GM21381 (cell line): ENCODE results near the gene RRP8.

Experiments
- ATAC-seq: cut with Tn5 transposase; IDR thresholded peaks from one replicate; pipeline ENCODE4 v1.9.1; 2021; ENCODE audit warnings: mild to moderate bottlenecking, moderate library complexity; ENCODE audit not compliant: unreplicated experiment

Gene RRP8

DNA sequence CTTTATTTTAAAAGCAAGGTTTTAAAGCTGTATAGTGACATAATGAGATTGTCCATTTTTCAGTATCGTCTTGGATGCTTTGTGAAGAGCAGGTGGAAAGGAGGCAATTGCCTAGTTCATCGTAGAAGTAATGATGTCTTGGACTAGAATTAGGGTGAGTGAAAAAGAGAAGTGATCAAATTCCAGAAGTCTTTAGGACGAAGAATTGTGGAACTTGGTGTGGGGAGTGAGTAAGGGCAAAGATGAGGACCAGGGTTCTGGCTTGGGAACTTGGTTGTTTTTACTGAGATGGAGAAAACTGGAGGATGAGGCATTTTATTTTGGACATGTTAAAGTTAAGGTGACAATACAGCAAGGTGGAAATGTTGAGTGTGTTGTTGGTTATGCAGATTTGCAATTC, 1.4 kb upstream of the RRP8 start:
- ATAC-seq: no peak

DNA sequence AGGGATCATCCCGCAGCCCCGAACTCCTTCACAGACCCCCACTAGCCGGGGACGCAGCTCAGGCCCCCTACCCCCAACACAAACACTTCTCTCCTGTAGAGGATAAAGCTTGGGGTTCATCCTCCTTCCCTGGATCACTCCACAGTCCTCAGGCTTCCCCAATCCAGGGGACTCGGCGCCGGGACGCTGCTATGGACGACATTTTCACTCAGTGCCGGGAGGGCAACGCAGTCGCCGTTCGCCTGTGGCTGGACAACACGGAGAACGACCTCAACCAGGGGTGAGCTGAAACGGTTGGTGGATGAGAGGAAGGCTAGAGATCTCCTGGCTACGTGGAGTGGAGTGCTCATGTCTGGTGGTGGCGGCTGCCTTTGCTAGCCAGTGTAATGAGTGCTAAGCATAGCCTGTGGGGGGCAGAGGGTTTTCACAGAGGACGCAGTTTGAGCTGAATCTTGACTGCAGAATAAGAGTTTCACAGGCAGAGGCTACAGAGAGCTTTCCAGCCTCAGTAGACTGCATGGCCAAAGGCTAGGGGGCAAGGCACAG, 738 bp upstream of the RRP8 start:
- peak; percentile 30 for ATAC-seq

DNA sequence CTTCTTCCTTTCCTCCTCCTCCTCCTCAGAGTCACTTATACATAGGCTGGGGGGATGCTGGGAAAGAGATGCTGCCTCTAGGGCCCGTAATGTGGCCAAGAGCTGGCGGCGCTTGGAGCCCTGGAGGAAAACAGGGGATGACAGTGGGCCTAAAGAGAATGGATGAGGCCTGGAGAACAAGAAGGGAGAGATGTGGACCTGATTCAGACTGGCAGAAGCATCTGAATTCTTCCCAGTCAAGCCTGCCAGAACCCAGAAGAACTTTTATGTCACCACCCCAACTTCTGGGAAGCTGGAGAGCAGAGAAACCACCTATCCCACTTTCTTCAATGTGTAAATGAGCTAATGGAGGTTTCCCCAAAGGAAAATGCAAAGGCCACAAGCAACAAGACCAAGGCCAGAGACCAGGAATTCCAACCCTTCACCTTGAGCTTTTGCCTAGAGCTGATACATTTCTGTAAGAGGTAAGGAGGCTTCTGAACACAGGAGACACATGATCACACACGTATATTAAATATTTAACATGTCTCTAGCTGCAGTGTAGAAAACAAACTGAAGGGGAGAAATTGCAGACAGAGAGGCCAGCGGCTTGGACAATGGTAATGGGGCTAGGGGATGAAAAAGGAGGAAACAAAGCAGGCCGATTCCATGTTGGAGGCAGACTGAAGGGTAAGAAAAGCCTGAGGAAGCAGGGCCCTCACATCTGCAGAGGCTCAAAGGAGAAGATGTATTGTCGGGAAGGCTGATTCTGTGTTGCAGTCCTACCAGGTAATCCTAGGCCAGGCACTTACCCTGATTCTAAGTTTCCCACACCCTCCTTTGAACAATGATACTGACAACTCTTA, 1.1 kb downstream of the RRP8 start:
- no peak for ATAC-seq

DNA sequence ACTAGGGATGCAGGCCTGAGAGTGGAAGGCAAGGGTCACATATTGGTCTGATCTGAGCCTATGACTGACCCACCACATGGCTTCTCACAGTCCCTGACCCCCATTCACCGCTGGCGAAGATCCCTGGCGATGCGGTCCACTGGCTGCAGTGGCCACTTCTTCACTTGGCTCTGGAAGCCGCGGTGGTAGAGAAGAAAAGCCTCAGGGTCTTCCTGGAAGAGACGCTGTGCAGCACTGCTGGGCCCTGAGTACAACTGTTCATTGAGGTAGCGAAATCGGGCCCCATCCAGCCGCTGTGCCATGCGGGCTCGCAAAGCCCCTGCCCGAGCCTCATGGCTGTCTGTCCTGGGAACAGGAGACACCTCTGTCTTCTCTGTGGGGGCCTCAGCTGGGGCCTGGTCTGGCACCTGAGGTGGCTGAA, 2.4 kb downstream of the RRP8 start:
- ATAC-seq: no peak

DNA sequence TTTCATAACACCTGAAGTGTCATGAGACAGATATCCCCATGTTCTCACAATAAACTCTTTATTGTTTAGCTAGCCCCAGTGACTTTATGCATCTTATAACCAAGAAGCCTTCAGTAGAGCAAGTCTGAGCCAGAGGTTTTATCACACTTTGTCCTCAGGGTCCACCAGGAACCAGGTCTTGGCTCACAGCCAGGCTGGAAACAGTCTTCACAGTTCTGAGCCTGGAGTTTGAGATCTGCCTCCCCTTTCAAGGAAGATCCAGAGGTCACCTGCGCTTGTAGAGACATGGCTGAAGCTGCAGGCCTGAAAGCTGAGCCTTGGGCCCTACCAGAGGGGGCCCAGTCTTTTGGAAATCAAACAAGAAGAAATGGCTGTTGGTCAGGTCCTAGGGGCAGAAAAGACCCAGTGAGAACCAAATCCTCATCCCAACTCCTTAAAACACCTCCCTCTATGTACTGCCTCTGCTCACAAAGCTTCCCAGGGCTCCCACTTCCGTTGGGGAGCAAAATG, 3.5 kb downstream of the RRP8 start:
- no peak for ATAC-seq

DNA sequence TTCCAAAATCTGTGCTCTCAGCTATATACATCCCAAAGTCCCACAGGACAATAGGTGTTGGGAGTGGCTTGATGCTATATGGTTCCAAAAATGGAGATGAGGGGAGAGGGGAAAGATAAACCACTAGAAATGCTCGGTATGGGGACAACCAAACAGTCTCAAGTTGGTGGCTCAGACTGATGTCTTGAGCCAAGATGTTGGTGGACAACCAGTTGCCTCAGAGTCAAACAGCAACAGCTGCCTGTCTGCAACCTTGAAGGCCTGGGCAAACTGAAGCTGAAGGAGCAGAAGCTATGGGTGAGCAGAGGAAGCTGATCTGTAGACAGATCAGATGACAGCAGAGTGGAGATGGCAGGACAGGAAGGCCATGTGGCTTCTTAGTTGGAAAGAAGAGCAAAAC, 4.0 kb downstream of the RRP8 start:
- ATAC-seq: no peak

DNA sequence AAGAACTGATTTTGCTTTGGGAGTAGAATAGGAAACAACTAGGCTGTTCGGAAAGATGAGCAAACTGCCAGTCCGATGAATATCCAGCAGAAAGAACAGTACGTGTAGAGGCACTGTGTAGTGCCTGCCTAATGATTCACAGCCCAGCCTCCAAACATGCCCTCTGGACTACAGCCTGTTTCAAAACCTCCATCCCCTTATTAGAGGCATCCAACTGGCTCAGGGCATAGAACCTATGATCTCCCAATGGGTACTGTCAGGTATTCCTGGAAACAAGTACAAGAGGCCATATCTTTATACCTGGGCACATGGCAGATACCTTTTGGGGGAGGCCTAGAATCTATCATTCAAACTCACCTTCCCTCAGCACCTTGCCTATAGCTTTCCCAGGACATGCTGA, 4.9 kb downstream of the RRP8 start:
- ATAC-seq: no peak

DNA sequence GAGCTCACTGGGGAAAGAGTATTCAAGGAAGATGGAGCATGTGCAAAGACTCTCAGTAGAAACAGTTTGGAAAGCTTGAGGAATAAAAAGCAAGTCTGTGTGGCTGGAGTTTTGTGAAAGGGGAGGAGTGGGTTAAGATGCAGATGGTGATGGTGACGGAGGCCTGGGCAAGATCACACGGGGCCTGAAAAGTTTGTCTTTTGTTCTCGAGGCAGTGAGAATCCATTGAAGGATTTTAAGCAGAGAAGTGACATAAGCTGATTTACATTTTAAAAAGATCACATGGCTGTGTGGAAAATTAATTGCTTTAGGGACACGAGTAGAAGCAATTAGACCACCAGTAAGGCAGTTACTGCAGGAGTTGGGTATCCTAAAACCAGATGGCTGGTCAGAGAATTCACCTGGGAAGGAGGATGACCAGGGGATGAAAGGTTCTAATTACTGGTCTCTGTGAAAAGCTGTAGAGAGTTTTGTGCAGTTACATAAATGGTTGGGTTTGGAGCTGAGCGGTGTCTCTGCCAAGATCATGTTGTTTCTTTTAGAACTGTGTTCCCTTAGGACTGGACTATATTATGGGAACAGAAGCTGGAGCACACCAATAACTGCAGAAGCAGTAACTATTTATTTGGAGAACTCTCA, 7.1 kb downstream of the RRP8 start:
- no peak for ATAC-seq

DNA sequence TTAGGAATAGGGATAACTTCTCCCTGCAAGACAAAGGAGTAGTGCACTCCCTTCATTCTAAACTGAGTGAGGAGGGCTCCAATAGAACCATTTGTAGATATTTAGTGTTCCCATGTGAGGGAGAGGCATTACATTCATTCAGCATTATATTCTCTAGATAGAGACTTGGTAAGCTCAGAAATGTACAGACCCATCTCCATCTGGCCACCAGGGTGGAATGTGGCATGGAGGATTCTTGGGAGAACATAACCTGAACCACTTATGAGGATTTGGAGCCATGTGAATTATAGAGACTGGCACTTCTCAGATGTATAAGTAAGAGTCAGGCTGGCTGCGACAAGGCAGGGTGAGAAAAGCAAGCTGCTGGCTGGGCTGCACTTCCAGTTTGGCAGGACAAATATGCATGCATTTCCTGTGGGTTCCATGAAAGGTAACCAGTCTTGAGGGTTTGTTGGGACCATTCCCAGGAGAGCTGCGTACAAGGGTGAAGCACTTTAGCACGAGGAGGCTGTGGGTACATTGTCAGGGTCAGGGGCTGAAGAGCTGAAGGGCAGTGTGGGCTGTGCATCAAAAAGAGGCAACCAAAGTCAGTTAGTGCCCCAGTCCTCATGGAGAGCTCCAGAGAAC, 9.2 kb downstream of the RRP8 start:
- no peak for ATAC-seq

DNA sequence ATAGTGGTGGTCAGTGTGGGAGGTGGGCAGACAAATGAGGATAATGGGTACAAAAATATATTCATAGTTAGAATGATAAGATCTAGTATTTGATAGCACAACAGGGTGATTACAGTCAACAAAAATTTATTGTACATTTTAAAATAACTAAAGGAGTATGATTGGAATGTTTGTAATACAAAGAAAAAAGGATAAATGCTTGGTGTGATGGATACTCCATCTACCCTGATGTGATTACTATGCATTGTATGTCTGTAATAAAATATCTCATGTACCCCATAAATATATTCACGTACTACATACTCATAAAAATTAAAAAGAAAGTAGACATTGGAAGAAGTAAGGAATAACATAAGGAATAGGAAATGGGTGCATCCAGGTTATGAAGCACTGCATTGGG, 15.4 kb downstream of the RRP8 start:
- no peak for ATAC-seq

DNA sequence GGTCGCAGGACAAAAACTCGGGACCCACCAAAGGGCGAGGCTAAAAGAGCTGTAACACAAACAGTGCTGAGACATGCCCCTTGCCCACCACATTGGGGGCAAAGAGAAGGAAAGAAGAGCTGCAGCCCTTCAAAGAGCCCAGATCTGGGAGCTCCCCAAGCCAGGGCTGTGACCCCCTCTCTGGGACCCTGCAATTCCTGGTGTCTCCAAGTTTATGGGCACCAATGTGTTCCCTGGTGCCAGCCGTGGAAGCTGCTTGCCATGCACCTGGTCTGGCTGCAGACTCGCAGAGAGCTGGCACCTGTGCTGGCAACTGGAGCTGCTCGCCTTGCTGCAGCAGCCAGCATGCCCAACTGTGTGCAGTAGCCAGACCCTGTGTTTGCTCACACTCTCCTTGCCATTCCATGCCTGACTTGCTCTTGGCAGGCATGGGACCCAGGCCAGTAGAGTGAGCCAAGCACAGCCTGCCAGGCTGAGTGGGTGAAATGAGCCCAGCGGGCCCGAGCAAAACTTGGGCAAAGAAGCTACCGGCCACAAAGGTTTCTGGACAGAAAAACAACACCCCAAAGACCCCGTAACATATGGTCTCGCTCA, 16.0 kb downstream of the RRP8 start:
- no peak for ATAC-seq

DNA sequence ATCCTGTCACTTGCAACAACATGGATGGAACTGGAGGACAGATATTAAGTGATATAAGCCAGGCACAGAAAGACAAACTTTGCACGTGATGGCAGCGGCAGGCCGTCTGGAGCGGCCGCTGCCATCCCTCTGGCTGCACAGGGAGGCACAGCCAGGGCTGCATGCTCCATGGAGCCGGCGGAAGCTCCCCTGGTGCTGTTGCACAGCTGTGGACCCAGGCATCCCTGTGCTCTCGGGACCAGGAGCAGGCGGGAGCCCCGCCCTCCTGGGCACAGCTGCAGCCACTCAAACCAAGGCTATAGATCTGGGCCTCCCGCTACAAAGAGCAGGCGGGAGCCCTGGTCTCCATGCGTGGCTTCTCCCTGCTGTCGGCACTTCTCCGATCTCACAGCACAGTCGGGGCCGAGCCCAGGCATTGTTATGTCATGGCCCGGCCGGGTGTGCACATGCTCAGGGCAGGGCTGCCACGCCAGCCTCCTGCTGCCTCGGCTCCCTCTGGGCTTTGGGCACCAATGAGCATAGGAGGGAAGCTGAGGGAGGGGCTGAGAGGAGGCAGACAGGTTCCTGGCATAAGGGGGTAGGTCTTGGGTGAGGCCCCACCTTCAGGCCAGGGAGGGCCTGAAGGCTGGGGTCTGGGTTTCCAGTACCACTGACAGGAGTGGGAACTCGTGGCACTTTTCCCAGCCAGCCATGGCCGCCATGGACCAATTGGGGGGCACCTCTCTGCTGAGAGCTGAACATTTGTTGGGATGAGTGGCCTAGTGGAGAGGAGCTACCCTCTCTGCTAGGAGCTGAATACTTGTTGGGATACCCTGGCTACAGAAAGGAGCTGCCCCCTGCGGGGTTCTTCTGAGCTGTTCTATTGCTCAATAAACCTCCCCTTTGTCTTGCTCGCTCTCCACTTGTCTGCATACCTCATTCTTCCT, 16.7 kb downstream of the RRP8 start:
- ATAC-seq: no peak

DNA sequence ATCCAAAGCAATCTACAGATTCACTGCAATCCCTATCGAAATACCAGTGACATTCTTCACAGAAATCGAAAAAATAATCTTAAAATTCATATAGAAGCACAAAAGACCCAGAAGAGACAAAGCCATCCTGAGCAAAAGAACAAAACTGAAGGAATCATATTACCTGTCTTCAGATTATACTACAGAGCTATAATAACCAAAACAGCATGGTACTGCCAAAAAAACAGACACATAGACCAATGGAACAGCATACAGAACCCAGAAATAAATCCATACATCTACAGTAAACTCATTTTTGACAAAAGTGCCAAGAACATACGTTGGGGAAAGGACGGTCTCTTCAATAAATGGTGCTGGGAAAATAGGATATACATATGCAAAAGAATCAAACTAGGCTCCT, 18.9 kb downstream of the RRP8 start:
- no peak for ATAC-seq

DNA sequence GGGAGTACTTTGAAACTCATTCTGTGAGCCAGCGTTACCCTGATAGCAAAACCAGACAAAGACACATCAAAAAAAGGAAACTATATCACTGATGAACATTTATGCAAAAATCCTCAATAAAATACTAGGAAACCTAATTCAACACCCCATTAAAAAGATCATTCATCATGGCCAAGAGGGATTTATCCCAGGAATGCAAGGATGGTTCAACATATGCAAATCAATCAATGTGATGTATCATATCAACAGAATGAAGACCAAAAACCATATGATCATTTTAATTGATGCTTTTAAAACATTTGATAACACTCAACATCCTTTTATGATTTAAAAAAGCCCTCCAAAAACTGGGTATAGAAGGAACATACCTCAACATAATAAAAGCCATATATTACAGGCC, 19.8 kb downstream of the RRP8 start:
- ATAC-seq: no peak

DNA sequence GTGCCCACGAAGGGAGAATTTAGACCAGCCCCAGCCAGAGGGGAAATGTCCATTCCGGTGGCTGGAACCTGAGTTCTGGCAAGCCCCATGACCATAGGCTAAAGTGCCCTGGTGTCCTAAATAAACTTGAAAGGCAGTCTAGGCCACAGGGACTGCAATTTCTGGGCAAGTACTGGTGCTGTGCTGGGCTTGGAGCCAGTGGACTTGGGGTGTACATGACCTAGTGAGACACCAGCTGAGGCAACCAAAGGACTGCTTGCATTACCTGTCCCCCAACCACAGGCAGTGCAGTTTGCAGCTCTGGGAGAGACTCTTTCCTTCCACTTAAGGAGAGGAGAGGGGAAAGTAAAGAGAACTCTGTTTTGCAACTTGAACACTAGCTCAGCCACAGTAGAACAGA, 23.7 kb downstream of the RRP8 start:
- no peak for ATAC-seq

DNA sequence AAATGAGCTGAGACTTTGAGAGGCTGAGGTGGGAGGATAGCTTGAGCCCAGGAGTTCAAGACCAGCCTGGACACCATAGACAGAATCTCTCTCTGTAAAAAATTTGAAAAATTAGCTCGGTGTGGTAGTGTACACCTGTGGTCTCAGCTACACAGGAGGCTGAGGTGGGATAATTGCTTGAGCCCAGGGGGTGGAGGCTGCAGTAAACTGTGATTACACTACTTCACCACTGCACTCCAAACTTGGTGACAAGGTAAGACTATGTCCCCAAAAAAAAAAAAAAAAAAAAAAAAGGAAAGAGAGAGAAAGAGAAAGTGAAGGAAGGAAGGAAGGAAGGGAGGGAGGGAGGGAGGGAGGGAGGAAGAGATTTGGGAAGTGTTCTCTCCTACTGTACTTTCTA, 25.3 kb downstream of the RRP8 start:
- no peak for ATAC-seq

DNA sequence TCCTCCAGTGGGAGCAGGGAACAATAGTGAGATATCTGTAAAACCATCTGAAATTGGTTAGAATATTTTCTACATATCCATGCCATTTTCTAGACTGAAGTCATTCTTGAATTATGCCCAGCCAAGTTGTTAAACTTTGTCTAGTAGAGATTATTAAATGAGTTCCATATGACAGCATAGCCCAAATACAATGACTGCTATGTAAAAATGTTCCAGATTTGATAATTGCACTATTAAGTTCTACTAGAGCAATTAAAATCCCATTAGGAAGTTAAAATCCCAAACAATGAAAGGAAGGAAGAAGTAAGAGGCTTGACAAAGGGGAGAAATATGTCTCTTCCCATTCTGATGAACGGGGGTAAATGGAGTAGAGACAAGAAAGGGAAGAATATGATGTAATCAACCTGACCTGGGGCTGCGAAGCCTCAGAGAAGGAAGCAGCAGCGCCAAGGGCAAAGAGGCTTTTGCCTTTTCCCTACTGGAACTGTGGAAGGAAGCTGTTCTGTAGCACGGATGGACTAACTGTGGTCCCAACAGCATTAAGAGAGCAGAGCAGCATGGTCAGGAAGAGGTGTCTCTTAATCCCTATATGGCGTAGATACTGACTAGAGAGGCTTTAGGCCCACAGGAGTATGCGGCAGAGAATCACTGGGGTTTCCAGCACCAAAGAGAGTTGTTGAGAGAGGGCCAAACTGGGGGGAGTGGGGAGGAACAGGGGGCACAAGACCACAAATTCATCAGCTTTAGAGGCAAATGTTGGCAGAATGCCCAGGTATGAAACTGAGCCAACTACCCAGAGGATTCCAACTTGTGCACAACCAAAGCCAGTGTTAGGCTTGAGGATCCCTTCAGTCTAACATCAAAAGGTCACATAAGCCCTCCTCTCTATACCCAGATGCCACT, 26.7 kb downstream of the RRP8 start:
- ATAC-seq: no peak

DNA sequence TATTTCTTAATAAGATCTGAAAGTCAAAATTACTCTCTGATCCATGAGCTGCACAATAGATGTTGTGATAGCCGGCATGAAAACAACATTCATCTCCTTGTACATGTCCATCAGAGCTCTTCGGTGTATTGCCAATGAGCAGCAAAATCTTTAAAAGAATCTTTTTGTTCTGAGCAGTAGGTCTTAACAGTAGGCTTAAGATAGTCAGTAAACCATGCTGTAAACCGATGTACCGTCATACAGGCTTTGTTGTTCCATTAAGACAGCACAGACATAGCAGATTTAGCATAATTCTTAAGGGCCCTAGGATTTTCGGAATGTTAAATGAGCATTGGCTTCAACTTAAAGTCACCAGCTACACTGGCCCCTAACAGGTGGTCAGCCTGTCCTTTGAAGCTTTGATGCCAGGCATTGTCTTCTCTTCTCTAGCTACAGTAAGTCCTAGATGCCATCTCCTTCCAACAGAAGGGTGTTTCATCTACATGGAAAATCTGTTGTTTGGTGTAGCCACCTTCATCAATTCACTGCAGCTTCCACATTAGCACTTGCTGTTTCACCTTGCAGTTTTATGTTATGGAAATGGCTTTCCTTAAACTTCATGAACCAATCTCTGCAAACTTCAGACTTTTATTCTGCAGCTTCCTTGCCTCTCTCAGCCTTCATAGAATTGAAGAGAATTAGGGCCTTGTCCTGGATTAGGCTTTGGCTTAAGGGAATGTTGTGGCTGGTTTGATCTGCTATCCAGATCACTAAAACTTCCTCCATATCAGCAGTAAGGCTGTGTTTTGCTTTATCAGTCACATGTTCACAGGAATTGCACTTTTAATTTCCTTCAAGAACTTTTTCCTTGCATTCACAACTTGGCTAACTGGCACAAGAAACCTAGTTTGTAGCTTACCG, 28.4 kb downstream of the RRP8 start:
- ATAC-seq: no peak
